ENCODE results near the gene HAPLN3.

GRCh38 chr15:88849376-88850072 is 45.8 kb downstream of the HAPLN3 start:
- TF ChIP-seq CTCF (IDR thresholded peaks at IDR 0.05) = no peak
- no peak for TF ChIP-seq POLR2A (IDR thresholded peaks at IDR 0.05)
- TF ChIP-seq EP300 (IDR thresholded peaks at IDR 0.05) = no peak

Measured in tibial nerve (tissue), 4 donors.